Suprapubic skin (tissue), 4 donors: Measurements from ENCODE around the gene FAM131B. TPM values are rescaled to one million over a fixed set of nuclear protein-coding genes. Genes with fewer than 3 reads are reported as not detected.
"Not testable (repeated sequence)": the region's sequence is repeated elsewhere in the genome, so short reads cannot be mapped to it uniquely, and the experiment has no call there.

Experiments
- DNase-seq, 2 donors: peaks; one replicate each; pipeline ENCODE4 v3.0.0-alpha.2; 2019; ENCODE audit warnings: low spot score in 2 of 2
- H3K27ac ChIP-seq: fragments of 200-600 bp; sonication (generic); one replicate; pipeline ENCODE4 v1.5.1; 2019
- H3K27me3 ChIP-seq: fragments of 200-600 bp; sonication (generic); one replicate; pipeline ENCODE4 v1.5.1; 2019
- H3K36me3 ChIP-seq: fragments of 200-600 bp; sonication (generic); one replicate; pipeline ENCODE4 v1.5.1; 2019
- H3K4me1 ChIP-seq: fragments of 200-600 bp; sonication (generic); one replicate; pipeline ENCODE4 v1.5.1; 2019
- H3K4me3 ChIP-seq: fragments of 200-600 bp; sonication (generic); one replicate; pipeline ENCODE4 v1.5.1; 2019; ENCODE audit warnings: mild to moderate bottlenecking
- H3K9me3 ChIP-seq: fragments of 200-600 bp; sonication (generic); one replicate; pipeline ENCODE4 v1.5.1; 2019
- CTCF ChIP-seq, 2 donors: fragments of 200-600 bp in 1 of 2; fragments of 450-650 bp in 1 of 2; sonication (generic) in 1 of 2; IDR thresholded peaks; one replicate each; pipeline ENCODE4 v1.5.1; 2016 to 2019; ENCODE audit warnings: antibody characterized with exemption in 2 of 2, mild to moderate bottlenecking in 1 of 2, moderate library complexity in 1 of 2
- EP300 ChIP-seq: sonication (generic); formaldehyde crosslinking; IDR thresholded peaks from one replicate; pipeline ENCODE4 v1.6.1; 2017; ENCODE audit warnings: antibody characterized with exemption
- POLR2A ChIP-seq, 2 donors: fragments of 450-650 bp; IDR thresholded peaks; one replicate each; pipeline ENCODE4 v1.6.1; 2017; ENCODE audit warnings: antibody characterized with exemption in 2 of 2, mild to moderate bottlenecking in 2 of 2, moderate library complexity in 2 of 2
- POLR2AphosphoS5 ChIP-seq, 3 donors: sonication (generic); formaldehyde crosslinking; IDR thresholded peaks; one replicate each; pipeline ENCODE4 v1.6.1; 2017; ENCODE audit warnings: antibody characterized with exemption in 3 of 3
- WGBS: methylation state at CpG from one replicate; pipeline ENCODE4 v1.1.5; 2018; 5-methylcytosine and 5-hydroxymethylcytosine counted together
- total RNA-seq, 4 donors: library from RNA; depleted of rRNA; stranded (reverse); fragments of >200 nt; gene quantifications; one replicate each; pipeline ENCODE4 v1.1.0, GENCODE V29; 2016

Gene FAM131B
- total RNA-seq, 4 donors from 2014 or later = 0.13 to 0.40 (median 0.19) TPM; not detected in 1

- peak overlapping the region; percentile 54 for H3K4me3 ChIP-seq
- no peak for DNase-seq
- H3K4me1 ChIP-seq = peaks cover 48% of the 10 kb centered on the region
These were observed 45.8 kb upstream of the FAM131B start for GRCh38 chr7:143408252-143408685.

GRCh38 chr7:143407287-143408251 is 45.1 kb upstream of the FAM131B start:
- WGBS = 27% methylated on average over 13 of the region's 13 CpGs
- TF ChIP-seq CTCF (IDR thresholded peaks at IDR 0.05) = no peak
- H3K4me1 ChIP-seq = peaks cover 46% of the 10 kb centered on the region
- peak in 1 of 2 donors; percentile 55 for DNase-seq
- H3K27me3 ChIP-seq = no peaks in the 10 kb centered on the region
- H3K36me3 ChIP-seq = no peaks in the 10 kb centered on the region
- no peaks in the 10 kb centered on the region for H3K9me3 ChIP-seq
- peak overlapping the region; percentile 54 for H3K4me3 ChIP-seq
- H3K27ac ChIP-seq = no peak overlapping the region

More at GRCh38 chr7:143408252-143408685, 45.8 kb upstream of the FAM131B start:
- no peaks in the 10 kb centered on the region for H3K9me3 ChIP-seq
- H3K36me3 ChIP-seq = no peaks in the 10 kb centered on the region
- H3K27me3 ChIP-seq = no peaks in the 10 kb centered on the region
- TF ChIP-seq EP300 = no peak
- TF ChIP-seq POLR2AphosphoS5 (IDR thresholded peaks at IDR 0.05) = no peak
- TF ChIP-seq CTCF (IDR thresholded peaks at IDR 0.05) = no peak
- no peak for TF ChIP-seq POLR2A (IDR thresholded peaks at IDR 0.05)
- peak overlapping the region; percentile 15 for H3K27ac ChIP-seq
- 40% methylated on average over 14 of the region's 20 CpGs for WGBS

GRCh38 chr7:143406002-143406357 is 43.5 kb upstream of the FAM131B start:
- H3K36me3 ChIP-seq = no peaks in the 10 kb centered on the region
- no peaks in the 10 kb centered on the region for H3K27me3 ChIP-seq
- TF ChIP-seq POLR2A (IDR thresholded peaks at IDR 0.05) = no peak
- TF ChIP-seq CTCF (IDR thresholded peaks at IDR 0.05) = no peak
- TF ChIP-seq EP300 = no peak
- no peak for TF ChIP-seq POLR2AphosphoS5 (IDR thresholded peaks at IDR 0.05)
- peaks cover 44% of the 10 kb centered on the region for H3K4me1 ChIP-seq
- DNase-seq = no peak
- 85% methylated on average over 3 of the region's 3 CpGs for WGBS
- no peaks in the 10 kb centered on the region for H3K9me3 ChIP-seq
- H3K4me3 ChIP-seq = no peak overlapping the region
- H3K27ac ChIP-seq = no peak overlapping the region

- DNase-seq = no peak
- TF ChIP-seq POLR2A (IDR thresholded peaks at IDR 0.05) (no peak), POLR2AphosphoS5 (IDR thresholded peaks at IDR 0.05) (no peak), CTCF (IDR thresholded peaks at IDR 0.05) (no peak), EP300 (no peak)
- Histone ChIP-seq H3K27me3 (no peaks in the 10 kb centered on the region), H3K27ac (no peak overlapping the region), H3K9me3 (no peaks in the 10 kb centered on the region), H3K4me1 (peaks cover 38% of the 10 kb centered on the region), H3K4me3 (no peak overlapping the region), H3K36me3 (no peaks in the 10 kb centered on the region)
- 64% methylated on average over 8 of the region's 9 CpGs for WGBS
These were observed 42.9 kb upstream of the FAM131B start for GRCh38 chr7:143405173-143406001.

GRCh38 chr7:143402233-143402632 is 39.7 kb upstream of the FAM131B start:
- H3K27ac ChIP-seq, H3K9me3 ChIP-seq, H3K4me3 ChIP-seq, DNase-seq, H3K27me3 ChIP-seq: not testable (repeated sequence)
- Histone ChIP-seq H3K36me3 (peaks cover 23% of the 10 kb centered on the region), H3K4me1 (peaks cover 13% of the 10 kb centered on the region)
- WGBS = 87% methylated on average over 4 of the region's 4 CpGs
